ENCODE results near the gene SAXO1.
"Not testable (repeated sequence)": the region's sequence is repeated elsewhere in the genome, so short reads cannot be mapped to it uniquely, and the experiment has no call there.

Gene SAXO1

GRCh38 chr9:19033015-19033414, at the start of gene SAXO1:
SAXO1 (minus strand) TSS chr9:19033209; CDS start chr9:19032908, 301 bp downstream.
- DNase-seq = no peak

GRCh38 chr9:19074836-19075235, 41.8 kb upstream of the SAXO1 start:
- DNase-seq = no peak

- DNase-seq = no peak
These were observed 41.2 kb upstream of the SAXO1 start for GRCh38 chr9:19074229-19074628.

- DNase-seq = no peak
These were observed 24.0 kb upstream of the SAXO1 start for GRCh38 chr9:19057033-19057432.

GRCh38 chr9:19050637-19051591, 17.9 kb upstream of the SAXO1 start:
- no peak for DNase-seq

GRCh38 chr9:19049917-19050636, 17.1 kb upstream of the SAXO1 start:
- DNase-seq = no peak

- DNase-seq = peak; percentile 88 to 90 (median 90)
These were observed 16.2 kb upstream of the SAXO1 start, which contains the start of gene RRAGA for GRCh38 chr9:19048966-19049916. RRAGA (plus strand) TSS chr9:19049427; CDS start chr9:19049660, 233 bp downstream.

GRCh38 chr9:19036611-19037010, 3.6 kb upstream of the SAXO1 start:
- DNase-seq = no peak

- DNase-seq = no peak
These were observed 603 bp downstream of the SAXO1 start for GRCh38 chr9:19032406-19032805.

GRCh38 chr9:19030899-19031298, 2.1 kb downstream of the SAXO1 start:
- no peak for DNase-seq

GRCh38 chr9:19028835-19029451, 4.1 kb downstream of the SAXO1 start:
- no peak for DNase-seq

- DNase-seq = no peak
These were observed 5.2 kb downstream of the SAXO1 start for GRCh38 chr9:19027825-19028224.

- DNase-seq = no peak
These were observed 6.6 kb downstream of the SAXO1 start for GRCh38 chr9:19026375-19026774.

GRCh38 chr9:19023078-19023477, 9.9 kb downstream of the SAXO1 start:
- no peak for DNase-seq

- DNase-seq = no peak
These were observed 10.8 kb downstream of the SAXO1 start for GRCh38 chr9:19022206-19022605.

GRCh38 chr9:19021649-19022048, 11.4 kb downstream of the SAXO1 start:
- not testable (repeated sequence) for DNase-seq

GRCh38 chr9:19020886-19021455, 12.0 kb downstream of the SAXO1 start:
- no peak for DNase-seq

GRCh38 chr9:19018201-19018600, 14.8 kb downstream of the SAXO1 start:
- DNase-seq = no peak

- no peak for DNase-seq
These were observed 23.5 kb downstream of the SAXO1 start for GRCh38 chr9:19009391-19009965.

- DNase-seq = no peak
These were observed 32.9 kb downstream of the SAXO1 start for GRCh38 chr9:19000133-19000532.

- no peak for DNase-seq
These were observed 33.7 kb downstream of the SAXO1 start for GRCh38 chr9:18999173-18999785.
